Stimulated activated CD4-positive, alpha-beta T cell treated with anti-CD3 and anti-CD28 coated beads, TNF-alpha, amount 100 ng/mL, for 1 hour (primary cell): ENCODE measurements around the gene IRGC.
A peak's percentile ranks its signal among the peaks of the same experiment; 100 is the strongest.
"Not testable (repeated sequence)": the region's sequence is repeated elsewhere in the genome, so short reads cannot be mapped to it uniquely, and the experiment has no call there.

Experiments
- DNase-seq, 3 donors: peaks; one replicate each; pipeline ENCODE4 v3.0.0-alpha.2; 2020; ENCODE audit warnings: low read depth in 3 of 3, low spot score in 1 of 3

IRGC gene, protein sequence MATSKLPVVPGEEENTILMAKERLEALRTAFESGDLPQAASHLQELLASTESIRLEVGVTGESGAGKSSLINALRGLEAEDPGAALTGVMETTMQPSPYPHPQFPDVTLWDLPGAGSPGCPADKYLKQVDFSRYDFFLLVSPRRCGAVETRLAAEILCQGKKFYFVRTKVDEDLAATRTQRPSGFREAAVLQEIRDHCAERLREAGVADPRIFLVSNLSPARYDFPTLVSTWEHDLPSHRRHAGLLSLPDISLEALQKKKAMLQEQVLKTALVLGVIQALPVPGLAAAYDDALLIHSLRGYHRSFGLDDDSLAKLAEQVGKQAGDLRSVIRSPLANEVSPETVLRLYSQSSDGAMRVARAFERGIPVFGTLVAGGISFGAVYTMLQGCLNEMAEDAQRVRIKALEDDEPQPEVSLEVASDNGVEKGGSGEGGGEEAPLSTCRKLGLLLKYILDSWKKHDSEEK

DNA sequence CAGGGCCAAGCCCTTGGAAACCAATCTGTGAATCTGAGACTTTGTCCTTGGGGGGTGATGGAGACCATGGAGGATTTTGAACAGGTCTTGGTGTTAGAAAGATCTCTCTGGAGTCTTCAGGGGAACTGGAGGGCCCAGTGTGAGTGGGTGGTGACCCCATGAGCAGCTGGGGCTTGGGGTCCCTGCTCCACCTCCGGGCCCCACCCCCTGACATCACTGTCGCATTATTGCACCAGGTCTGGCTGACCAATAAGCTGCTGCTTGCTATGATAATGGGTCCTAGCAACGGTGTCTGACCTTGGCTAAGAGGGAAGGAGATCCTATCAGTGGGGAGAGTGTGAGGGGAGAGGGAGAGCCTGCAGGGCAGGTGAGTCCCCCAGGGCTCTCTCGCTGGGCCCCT, at the start of gene IRGC:
IRGC (plus strand) TSS at position 301 of the 400 bp plus-strand sequence. CDS start 2,483 bp downstream, outside the sequence.
- no peak for DNase-seq

DNA sequence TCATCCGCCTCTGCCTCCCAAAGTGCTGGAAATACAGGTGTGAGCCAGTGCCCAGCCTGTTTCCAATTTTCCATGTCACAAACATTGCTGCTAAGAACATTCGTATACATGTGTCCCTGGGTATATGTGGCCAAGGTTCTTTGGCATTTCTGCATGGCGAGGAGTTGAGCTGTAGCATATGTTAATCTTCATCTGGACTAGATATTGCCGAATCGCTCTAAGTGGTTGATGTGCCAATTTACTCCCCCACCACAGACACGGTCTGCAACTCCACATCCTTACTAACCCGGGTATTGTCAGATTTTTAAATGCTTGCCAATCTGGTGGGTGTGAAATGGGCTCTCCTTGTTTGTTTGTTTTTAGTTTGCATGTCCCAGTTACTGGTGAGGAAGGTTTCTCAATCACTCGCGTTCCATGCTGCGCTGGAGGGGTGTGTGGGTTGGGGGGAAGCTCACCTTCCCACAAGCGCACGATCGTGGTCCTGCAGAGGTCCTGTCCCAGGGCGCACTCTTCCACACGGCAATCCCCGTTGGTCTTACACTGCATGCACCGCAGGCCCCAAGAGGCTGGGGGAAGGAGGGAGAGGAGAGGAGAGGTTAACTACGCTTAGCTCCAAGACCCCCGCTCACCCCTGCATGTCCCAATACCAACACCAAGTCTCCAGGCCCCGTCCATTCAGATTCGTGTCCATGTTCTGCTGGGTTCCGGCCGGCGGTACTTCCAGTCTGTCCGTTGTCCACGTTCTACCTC, 48.6 kb upstream of the IRGC start:
- no peak for DNase-seq

DNA sequence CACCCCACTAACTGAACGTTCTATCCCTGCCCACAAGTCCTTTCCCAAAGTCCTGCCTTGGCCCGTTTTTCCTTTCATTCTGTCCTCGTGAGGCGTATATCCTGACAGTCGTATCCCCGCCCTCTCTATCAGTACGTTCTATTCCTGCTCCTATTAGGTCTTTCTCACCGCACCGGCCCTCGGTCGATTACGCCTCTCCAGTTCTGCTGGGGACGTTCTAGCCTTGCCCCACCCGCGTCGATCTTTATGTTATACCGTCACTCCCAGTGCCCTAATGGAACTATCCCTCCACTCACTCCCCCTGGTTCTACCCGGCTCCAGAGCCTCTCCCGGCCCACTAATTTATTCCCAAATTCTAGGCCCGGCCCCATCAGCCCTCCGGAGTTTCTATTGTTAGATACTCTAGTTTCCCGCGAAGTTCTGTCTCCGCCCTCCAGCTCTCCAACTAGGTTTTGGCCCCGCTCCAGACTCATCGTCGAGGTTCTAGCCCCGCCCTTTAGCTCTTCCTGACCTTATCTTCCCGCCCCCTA, 47.9 kb upstream of the IRGC start:
- DNase-seq: no peak

DNA sequence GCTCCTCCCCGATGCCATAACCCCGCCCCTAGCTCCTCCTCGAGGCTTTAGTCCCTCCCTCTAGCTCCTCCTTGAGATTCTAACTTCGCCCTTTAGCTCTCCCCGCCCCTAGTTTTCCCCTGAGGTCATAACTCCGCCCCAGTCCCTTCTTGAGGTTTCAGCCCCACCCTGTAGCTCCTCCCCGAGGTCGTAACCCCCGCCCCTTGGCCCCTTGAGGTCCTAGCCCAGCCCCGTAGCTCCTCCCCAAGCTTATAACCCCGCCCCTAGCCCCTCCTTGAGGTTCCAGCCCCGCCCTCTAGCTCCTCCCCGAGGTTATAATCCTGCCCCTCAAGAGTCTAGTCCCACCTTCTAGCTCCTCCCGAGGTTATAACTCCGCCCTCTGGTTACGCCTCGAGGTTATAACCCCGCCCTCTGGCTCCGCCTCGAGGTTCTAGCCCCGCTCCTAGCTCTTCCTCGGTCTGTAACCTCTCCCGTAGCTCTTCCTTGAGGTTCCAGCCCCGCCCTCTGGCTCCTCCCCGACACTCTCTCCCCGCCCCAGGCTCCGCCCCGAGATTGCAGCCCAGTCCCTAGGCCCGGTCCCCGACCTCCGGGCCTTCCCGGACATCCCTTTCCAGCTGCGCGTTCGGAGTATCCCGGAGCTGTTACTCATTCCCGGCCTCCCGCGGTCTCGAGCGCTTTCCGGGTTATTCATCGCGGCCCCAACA, 47.3 kb upstream of the IRGC start:
- peak; percentile 84 to 94 (median 91) for DNase-seq

DNA sequence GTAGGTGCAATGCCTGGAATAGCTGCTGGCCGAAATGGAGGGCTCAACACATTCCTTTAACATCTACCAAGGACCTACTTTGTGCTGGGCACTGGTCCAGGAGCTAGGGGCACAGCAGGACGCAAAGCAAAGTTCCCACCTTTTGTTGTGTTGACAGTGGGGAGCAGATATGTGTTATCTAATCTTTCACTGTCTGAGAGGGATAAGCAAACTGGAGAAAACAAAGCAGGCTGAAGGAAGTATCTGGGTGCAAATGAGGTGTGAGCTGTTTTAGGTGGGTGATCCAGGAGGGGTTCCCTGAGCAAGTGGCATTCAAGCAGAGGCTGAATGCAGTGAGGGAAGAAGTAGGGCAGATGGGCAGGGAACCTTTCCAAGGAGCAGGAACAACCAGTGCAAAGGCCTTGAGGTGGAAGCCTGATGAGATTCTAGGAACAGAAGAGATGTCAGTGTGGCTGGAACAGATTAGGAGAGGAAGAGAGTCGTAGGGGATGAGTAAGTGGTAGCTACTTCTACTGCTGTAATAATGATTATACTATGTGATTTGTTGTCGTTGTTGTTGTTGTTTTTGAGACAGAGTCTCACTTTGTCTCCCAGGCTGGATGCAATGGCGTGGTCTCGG, 43.7 kb upstream of the IRGC start:
- no peak for DNase-seq

DNA sequence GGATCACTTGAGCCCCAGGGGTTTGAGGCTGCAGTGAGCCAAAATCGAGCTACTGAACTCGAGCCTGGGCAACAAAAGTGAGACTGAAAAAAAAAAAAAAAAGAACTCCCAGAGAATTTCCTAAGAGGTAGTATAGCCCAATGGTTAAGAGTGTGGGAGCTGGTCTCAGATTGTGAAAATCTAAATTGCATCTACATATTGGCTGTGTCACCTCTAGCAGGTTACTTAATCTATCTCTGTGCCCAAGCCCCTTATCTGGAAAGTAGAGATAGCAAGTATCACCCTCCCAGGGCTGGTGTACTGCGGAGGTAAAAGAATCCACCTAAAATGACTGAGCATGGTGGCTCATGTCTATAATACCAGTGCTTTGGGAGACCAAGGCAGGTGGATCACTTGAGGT, 42.2 kb upstream of the IRGC start:
- DNase-seq: no peak

DNA sequence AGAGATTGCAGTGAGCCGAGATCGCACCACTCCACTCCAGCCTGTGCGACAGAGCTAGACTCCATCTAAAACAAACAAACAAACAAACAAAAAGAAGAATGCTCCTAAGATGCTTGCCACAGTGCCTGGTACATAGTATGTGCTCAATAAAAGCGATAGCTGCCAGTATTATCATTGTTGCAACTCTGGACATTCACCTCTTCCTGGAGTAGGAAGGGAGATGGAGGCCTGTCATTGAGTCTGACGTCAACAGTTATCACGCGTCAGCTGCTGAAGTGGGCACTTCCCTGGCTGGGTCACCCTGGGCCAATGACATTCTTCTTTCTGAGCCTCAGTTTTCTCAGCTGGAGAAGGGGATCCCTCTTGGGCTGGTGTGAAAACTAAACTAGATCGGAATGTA, 41.7 kb upstream of the IRGC start:
- DNase-seq: no peak

DNA sequence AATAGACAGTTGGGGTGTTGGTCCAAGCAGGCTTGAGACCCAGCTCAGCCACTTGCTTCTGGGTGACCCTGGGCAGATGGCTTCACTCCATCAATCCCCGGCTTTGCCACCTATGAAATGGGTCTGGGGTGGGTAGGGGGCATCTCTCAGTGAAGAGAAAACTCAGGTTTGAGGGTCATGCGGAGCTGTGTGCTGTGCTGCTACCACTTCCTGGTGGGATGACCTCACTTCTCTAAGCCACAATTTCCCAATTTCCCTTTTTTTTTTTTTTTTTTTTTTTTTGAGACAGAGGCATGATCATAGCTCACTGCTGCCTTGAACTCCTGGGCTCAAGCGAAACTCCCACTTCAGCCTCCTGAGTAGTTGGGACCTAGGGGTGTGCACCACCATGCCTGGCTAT, 41.3 kb upstream of the IRGC start:
- no peak for DNase-seq

DNA sequence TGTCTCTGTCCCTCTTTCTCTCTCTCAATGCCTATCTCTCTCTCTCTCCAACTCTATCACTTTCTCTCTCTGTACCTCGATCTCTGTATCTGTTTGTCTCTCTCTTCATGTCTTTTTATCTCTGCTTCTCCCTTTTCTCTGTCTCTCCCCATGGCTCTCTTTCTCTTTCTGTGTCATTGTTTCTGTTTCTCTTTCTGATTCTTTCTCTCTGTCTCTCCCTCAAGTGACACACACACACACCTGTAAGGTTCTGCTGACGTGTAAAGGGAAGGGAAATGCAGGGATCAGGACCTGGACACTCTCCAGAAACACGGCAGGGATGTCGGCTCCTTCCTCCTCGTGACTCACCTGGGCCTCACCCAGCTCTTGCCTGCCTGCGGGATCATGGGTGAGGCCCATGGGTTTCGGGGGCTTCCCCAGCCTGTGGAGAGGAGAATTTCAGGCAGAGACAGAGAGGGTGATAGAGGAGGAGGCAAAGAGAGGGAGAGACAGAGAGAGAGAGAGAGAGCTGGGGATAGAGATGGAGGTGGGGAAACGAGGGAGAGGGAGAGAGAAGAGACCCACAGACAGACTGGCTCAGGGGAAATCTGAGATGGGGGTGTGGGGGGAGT, 40.5 kb upstream of the IRGC start:
- DNase-seq: no peak

DNA sequence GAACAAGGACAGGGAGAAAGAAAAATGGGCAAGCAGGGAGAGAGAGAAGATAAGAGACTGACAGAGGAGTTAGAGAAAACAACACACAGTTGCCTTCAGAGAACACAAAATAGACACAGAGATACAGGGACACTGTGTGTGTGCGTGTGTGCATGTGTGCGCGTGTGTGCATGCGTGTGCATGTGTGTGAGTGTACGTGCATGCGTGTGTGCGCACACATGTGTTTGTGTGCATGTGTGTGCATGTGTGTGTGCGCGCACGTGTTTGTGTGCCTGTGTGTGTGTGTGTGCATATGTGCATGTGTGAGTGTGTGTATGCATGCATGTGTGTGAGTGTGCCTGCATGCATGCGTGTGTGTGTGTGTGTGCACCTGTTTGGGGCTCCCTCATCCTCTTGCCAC, 40.0 kb upstream of the IRGC start:
- no peak for DNase-seq

DNA sequence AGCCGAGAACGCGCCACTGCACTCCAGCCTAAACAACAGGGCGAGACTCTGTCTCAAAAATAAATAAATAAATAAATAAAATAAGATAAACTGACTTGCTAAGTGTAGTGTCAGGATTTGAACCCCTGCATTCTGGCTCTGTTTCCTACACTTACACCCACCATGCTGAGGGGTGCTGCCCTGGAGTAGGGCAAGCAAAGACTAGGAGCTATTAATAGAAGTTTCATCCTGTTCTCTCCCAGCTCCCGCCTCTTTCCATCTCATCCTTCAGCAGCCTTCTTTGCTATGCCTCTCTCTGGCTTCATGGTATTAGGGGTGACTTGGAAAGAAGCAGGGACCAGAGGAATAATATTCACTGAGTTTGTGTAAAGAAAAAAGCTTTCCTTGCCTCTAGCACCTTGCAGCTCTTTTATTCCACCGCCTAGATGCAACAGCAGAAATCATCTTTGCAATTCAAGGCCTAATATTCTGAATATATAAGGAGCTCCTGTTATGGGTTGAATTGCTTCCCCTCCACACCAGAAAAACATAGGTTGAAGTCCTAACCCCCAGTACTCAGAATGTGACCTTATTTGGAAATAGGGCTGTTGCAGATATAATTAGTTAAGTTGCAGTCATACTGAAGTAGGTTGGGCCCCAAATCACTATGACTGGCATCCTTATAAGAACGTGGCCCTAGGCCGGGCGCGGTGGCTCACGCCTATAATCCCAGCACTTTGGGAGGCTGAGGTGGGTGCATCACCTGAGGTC, 37.2 kb upstream of the IRGC start:
- DNase-seq: no peak

DNA sequence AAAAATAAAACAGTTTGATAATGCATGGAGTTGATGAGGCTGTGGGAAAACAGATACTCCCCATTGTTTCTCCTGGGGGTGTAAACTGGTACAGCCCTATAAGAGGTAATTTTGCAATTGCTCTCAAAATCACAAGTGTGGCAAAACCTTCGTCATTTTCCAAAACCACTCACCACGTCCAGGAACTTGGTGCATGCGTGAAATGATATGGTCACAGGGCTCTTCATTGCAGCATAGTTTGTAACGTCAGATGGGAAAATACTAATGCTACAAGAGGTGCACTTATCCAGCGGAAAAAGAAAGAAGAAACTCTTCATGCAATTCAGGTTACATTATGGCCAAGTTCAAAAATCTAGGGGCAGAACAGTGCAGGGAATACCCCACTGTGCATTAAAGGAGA, 34.1 kb upstream of the IRGC start:
- no peak for DNase-seq

DNA sequence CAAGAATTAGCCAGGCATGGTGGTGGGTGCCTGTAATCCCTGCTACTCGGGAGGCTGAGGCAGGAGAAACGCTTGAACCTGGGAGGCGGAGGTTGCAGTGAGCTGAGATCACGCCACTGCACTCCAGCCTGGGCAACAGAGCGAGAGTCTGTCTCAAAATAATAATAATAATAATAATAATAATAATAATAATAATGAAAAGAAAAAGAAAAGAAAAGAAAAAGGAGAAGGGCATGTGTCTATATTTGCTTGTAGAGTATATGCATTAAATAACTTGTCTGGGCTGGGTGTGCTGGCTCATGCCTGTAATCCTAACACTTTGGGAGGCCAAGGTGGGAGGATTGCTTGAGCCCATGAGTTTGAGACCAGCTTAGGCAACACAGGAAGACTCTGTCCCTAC, 33.6 kb upstream of the IRGC start:
- DNase-seq: not testable (repeated sequence)

DNA sequence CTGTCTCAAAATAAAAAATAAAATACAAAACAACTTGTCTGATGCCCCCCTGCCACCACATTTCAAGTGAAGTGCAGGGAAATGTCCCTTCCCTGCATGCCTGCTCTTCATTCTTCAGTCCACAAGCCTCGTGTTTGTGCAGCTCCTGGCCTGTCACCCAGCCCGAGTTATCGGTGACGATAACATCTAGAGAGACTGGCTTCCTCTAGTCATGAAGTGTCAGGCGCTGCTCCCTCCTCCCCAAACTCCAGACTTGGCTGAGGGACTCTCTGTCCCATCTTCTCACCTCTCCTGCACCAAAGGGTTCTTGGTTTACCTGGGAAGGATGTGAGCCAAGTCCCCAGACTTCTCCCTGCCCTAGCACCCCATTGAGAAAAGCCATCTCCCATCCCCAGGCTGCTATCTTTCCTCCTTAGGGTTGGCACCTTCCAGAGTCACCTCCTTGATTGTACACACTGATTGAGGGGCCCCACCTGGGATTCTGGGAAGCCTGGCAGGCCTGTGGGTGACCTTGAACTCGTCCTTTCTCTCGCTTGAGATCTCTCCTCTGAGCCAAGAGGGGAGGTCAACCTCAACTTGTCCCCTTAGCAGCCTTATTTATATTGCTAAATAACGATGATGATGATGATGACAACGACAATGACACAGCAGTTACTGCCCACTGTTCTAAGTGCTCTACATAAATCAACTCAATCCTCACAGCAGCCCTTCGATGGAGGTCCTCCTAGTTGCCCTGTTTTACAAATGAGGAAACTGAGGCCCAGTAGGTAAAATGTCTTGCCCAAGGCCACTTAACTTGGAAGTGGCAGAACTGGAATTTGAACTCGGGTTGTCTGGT, 32.8 kb upstream of the IRGC start:
- no peak for DNase-seq

DNA sequence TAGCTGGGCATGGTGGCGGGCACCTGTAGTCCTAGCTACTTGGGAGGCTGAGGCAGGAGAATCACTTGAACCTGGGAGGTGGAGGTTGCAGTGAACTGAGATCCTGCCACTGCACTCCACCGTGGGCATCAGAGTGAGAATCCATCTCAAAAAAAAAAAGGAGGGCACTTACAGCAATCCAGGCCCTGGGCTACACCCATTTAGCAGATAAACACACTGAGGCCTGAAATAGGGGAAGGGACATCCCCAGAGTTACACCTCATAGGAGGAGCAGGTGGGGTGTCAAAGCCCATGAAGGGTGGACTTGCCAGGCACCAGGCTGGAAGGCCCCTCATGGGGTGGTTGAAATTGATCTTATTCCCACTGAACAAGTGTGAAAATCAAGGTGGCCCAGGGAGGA, 32.0 kb upstream of the IRGC start:
- no peak for DNase-seq

DNA sequence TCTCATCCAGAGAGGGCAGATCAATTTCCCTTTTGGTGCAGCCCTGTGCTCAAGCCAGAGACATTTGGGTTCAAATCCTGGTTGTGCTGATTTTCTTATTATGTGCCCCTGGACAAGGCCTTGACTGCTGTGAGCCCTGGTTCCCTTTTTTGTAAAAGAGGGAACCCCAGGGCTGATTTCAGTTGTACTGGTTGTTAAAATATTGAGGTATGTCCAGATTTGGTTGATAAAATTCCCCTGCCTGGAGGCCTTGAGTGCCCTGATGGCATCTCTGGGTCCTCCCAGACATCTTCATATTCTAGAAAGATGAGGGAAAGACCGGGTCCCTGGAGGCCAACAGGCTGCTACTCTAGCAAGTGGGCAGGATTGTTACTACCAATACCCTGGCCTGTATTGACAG, 31.6 kb upstream of the IRGC start:
- no peak for DNase-seq

DNA sequence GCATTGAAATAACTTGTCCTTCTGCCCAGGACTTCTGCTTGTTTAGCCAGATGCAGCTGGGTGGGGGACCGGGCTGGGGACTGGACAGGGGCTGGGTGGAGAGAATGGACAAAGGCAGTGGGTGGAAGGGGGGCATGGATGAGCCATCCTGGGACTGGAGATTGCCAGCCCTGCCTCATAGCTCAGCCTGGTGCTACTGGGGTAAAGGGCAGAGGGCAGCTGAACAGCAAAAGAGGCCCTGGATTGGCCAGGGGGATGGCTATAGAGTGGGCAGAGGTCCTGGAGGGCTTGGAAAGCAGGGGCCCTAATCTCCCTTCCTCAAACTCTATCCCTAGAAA, 28.2 kb upstream of the IRGC start:
- DNase-seq: no peak

DNA sequence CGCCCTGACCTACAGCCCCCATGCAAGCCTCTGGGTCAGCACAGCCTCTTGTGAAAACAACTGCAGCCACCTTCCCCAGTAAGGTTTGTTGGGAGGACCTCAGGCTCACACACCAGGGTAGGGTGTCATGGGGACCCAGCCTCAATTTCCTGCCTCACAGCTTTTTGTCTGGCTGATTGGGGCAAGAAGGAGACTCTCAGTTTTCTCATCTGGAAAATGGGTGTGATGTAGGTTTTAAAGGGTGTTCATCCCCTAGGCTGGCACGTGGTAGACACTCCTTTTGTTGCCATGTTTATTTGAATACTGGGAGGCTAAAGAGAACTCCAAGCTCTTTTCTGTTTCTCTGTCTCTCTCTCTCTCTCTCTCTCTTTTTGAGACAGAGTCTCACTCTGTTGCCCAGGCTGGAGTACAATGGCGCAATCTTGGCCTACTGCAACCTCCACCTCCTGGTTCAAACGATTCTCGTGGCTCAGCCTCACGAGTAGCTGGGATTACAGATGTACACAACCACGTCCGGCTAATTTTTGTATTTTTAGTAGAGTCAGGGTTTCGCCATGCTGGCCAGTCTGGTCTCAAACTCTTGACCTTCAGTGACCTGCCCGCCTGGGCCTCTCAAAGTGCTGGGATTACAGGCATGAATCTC, 27.7 kb upstream of the IRGC start:
- DNase-seq: no peak

DNA sequence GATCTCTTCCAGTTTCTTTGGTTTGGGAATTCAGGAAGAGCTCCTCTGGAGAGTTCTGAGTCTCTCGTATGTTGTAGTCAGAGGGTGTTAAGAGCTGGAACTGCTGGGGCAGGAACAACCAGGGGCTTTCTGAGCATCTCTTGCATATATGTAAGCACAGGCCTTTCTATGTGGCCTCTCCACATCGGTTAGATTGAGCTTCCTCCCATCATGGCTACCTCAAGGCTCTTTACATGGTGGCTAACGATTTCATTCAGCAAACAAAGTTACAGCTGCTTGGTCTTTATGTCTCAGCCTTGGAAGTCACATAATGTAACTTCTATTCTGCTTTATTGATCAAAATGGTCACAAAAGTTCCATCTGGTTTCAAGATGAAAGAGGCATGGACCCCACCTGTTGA, 25.4 kb upstream of the IRGC start:
- no peak for DNase-seq
